ENCODE measurements around the gene SPATA12. TPM values are rescaled to one million over a fixed set of nuclear protein-coding genes. Genes with fewer than 3 reads are reported as not detected.

The SPATA12 gene
- total and polyA plus RNA-seq, 2 experiments from 2014 or later: 0.10 to 0.65 TPM

GRCh38 chr3:57019057-57019456 is 41.4 kb upstream of the SPATA12 start:
- DNase-seq (ENCODE audit: low spot score): no peak
- H3K4me1 ChIP-seq (ENCODE audit: insufficient read depth): peaks cover 39% of the 10 kb centered on the region
- H3K27me3 ChIP-seq (ENCODE audit: insufficient read depth): no peaks in the 10 kb centered on the region
- H3K36me3 Mint-ChIP-seq (ENCODE audit: low read depth): peaks cover 3% of the 10 kb centered on the region
- H3K27ac ChIP-seq (ENCODE audit: low read depth): no peak overlapping the region
- no peak overlapping the region for H3K4me2 ChIP-seq
- no peak overlapping the region for H3K27ac Mint-ChIP-seq
- no peaks in the 10 kb centered on the region for H3K79me2 ChIP-seq (replicated peaks; ENCODE audit: insufficient read depth)
- peaks cover 2% of the 10 kb centered on the region; the same call in 1 of the 2 replicates for H3K9me2 ChIP-seq (ENCODE audit: insufficient read depth)
- TF ChIP-seq ZNF114 (CRISPR knock-in tag; IDR thresholded peaks at IDR 0.05) (no peak), JUNB (IDR thresholded peaks at IDR 0.05; ENCODE audit: unreplicated experiment) (no peak), ZNF331 (CRISPR knock-in tag; IDR thresholded peaks at IDR 0.05; ENCODE audit: low read depth) (no peak), POLR2AphosphoS5 (IDR thresholded peaks at IDR 0.05; ENCODE audit: low read depth) (no peak), EZH2 (IDR thresholded peaks at IDR 0.05; ENCODE audit: low read depth, unreplicated experiment) (no peak), NANOG (IDR thresholded peaks at IDR 0.05; ENCODE audit: borderline replicate concordance) (no peak), STAT1 (IDR thresholded peaks at IDR 0.05; ENCODE audit: unreplicated experiment) (no peak), EZH2phosphoT487 (IDR thresholded peaks at IDR 0.05; ENCODE audit: unreplicated experiment) (no peak), ETS1 (IDR thresholded peaks at IDR 0.05) (no peak), CREB1 (CRISPR knock-in tag; IDR thresholded peaks at IDR 0.05; ENCODE audit: low read depth) (no peak)
- TF ChIP-seq, protein P1, sequence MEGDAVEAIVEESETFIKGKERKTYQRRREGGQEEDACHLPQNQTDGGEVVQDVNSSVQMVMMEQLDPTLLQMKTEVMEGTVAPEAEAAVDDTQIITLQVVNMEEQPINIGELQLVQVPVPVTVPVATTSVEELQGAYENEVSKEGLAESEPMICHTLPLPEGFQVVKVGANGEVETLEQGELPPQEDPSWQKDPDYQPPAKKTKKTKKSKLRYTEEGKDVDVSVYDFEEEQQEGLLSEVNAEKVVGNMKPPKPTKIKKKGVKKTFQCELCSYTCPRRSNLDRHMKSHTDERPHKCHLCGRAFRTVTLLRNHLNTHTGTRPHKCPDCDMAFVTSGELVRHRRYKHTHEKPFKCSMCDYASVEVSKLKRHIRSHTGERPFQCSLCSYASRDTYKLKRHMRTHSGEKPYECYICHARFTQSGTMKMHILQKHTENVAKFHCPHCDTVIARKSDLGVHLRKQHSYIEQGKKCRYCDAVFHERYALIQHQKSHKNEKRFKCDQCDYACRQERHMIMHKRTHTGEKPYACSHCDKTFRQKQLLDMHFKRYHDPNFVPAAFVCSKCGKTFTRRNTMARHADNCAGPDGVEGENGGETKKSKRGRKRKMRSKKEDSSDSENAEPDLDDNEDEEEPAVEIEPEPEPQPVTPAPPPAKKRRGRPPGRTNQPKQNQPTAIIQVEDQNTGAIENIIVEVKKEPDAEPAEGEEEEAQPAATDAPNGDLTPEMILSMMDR (conservative IDR thresholded peaks at IDR 0.05; ENCODE audit: low read depth in 2 of 2): no peak
- TF ChIP-seq, protein P2, sequence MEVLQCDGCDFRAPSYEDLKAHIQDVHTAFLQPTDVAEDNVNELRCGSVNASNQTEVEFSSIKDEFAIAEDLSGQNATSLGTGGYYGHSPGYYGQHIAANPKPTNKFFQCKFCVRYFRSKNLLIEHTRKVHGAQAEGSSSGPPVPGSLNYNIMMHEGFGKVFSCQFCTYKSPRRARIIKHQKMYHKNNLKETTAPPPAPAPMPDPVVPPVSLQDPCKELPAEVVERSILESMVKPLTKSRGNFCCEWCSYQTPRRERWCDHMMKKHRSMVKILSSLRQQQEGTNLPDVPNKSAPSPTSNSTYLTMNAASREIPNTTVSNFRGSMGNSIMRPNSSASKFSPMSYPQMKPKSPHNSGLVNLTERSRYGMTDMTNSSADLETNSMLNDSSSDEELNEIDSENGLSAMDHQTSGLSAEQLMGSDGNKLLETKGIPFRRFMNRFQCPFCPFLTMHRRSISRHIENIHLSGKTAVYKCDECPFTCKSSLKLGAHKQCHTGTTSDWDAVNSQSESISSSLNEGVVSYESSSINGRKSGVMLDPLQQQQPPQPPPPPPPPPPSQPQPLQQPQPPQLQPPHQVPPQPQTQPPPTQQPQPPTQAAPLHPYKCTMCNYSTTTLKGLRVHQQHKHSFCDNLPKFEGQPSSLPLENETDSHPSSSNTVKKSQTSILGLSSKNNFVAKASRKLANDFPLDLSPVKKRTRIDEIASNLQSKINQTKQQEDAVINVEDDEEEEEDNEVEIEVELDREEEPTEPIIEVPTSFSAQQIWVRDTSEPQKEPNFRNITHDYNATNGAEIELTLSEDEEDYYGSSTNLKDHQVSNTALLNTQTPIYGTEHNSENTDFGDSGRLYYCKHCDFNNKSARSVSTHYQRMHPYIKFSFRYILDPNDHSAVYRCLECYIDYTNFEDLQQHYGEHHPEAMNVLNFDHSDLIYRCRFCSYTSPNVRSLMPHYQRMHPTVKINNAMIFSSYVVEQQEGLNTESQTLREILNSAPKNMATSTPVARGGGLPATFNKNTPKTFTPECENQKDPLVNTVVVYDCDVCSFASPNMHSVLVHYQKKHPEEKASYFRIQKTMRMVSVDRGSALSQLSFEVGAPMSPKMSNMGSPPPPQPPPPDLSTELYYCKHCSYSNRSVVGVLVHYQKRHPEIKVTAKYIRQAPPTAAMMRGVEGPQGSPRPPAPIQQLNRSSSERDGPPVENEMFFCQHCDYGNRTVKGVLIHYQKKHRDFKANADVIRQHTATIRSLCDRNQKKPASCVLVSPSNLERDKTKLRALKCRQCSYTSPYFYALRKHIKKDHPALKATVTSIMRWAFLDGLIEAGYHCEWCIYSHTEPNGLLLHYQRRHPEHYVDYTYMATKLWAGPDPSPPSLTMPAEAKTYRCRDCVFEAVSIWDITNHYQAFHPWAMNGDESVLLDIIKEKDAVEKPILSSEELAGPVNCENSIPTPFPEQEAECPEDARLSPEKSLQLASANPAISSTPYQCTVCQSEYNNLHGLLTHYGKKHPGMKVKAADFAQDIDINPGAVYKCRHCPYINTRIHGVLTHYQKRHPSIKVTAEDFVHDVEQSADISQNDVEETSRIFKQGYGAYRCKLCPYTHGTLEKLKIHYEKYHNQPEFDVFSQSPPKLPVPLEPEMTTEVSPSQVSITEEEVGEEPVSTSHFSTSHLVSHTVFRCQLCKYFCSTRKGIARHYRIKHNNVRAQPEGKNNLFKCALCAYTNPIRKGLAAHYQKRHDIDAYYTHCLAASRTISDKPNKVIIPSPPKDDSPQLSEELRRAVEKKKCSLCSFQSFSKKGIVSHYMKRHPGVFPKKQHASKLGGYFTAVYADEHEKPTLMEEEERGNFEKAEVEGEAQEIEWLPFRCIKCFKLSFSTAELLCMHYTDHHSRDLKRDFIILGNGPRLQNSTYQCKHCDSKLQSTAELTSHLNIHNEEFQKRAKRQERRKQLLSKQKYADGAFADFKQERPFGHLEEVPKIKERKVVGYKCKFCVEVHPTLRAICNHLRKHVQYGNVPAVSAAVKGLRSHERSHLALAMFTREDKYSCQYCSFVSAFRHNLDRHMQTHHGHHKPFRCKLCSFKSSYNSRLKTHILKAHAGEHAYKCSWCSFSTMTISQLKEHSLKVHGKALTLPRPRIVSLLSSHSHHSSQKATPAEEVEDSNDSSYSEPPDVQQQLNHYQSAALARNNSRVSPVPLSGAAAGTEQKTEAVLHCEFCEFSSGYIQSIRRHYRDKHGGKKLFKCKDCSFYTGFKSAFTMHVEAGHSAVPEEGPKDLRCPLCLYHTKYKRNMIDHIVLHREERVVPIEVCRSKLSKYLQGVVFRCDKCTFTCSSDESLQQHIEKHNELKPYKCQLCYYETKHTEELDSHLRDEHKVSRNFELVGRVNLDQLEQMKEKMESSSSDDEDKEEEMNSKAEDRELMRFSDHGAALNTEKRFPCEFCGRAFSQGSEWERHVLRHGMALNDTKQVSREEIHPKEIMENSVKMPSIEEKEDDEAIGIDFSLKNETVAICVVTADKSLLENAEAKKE (CRISPR knock-in tag; IDR thresholded peaks at IDR 0.05): no peak
- TF ChIP-seq, protein P3, sequence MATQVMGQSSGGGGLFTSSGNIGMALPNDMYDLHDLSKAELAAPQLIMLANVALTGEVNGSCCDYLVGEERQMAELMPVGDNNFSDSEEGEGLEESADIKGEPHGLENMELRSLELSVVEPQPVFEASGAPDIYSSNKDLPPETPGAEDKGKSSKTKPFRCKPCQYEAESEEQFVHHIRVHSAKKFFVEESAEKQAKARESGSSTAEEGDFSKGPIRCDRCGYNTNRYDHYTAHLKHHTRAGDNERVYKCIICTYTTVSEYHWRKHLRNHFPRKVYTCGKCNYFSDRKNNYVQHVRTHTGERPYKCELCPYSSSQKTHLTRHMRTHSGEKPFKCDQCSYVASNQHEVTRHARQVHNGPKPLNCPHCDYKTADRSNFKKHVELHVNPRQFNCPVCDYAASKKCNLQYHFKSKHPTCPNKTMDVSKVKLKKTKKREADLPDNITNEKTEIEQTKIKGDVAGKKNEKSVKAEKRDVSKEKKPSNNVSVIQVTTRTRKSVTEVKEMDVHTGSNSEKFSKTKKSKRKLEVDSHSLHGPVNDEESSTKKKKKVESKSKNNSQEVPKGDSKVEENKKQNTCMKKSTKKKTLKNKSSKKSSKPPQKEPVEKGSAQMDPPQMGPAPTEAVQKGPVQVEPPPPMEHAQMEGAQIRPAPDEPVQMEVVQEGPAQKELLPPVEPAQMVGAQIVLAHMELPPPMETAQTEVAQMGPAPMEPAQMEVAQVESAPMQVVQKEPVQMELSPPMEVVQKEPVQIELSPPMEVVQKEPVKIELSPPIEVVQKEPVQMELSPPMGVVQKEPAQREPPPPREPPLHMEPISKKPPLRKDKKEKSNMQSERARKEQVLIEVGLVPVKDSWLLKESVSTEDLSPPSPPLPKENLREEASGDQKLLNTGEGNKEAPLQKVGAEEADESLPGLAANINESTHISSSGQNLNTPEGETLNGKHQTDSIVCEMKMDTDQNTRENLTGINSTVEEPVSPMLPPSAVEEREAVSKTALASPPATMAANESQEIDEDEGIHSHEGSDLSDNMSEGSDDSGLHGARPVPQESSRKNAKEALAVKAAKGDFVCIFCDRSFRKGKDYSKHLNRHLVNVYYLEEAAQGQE (IDR thresholded peaks at IDR 0.05; ENCODE audit: unreplicated experiment): no peak
- no peak overlapping the region for H2AFZ ChIP-seq
- H3K36me3 ChIP-seq (ENCODE audit: insufficient read depth): no peaks in the 10 kb centered on the region
- H3K4me3 ChIP-seq: no peak overlapping the region
- no peaks in the 10 kb centered on the region for H4K20me1 ChIP-seq (replicated peaks; ENCODE audit: insufficient read depth)
- peaks cover 5% of the 10 kb centered on the region for H3K27me3 Mint-ChIP-seq (ENCODE audit: insufficient read depth, low read depth, poor library complexity)
- no peaks in the 10 kb centered on the region for H3F3A ChIP-seq (replicated peaks; ENCODE audit: low read depth)
- no peak for ATAC-seq
- H3K4me3 Mint-ChIP-seq: no peak overlapping the region
- peaks cover 3% of the 10 kb centered on the region; the same call in 2 of the 3 replicates for H3K9me3 Mint-ChIP-seq
- peaks cover 34% of the 10 kb centered on the region for H3K4me1 Mint-ChIP-seq

Data from GM23338 (cell line).